ENCODE results near the gene ACKR3.
A peak's percentile ranks its signal among the peaks of the same experiment; 100 is the strongest.

Gene ACKR3

GRCh38 chr2:236535024-236535423 lies 34.6 kb upstream of the ACKR3 start:
- H2AK5ac ChIP-seq (ENCODE audit: low read length) = no peak overlapping the region
- H4K5ac ChIP-seq (ENCODE audit: low read length) = no peak overlapping the region
- no peak for DNase-seq
- no peak overlapping the region for H3K23ac ChIP-seq (ENCODE audit: low read length)
- H3K79me1 ChIP-seq (ENCODE audit: low read length) = no peaks in the 10 kb centered on the region
- H3K4me1 ChIP-seq (ENCODE audit: control insufficient read depth, low read depth, low read length) = no peaks in the 10 kb centered on the region
- no peaks in the 10 kb centered on the region for H3K36me3 ChIP-seq (ENCODE audit: control insufficient read depth, insufficient read depth, low read length)
- no peak overlapping the region for H3K4ac ChIP-seq (ENCODE audit: low read depth, low read length)
- no peak overlapping the region for H3K4me2 ChIP-seq (ENCODE audit: low read length)
- no peak overlapping the region for H3K56ac ChIP-seq (ENCODE audit: low read length)
- H3K4me3 ChIP-seq (ENCODE audit: low read length) = no peak overlapping the region
- no peaks in the 10 kb centered on the region for H3K79me2 ChIP-seq (ENCODE audit: control insufficient read depth, insufficient read depth, low read length)
- no peak overlapping the region for H3K9ac ChIP-seq (ENCODE audit: low read length)
- no peak overlapping the region for H2BK15ac ChIP-seq (replicated peaks; ENCODE audit: low read depth)
- no peak overlapping the region for H2BK120ac ChIP-seq (ENCODE audit: low read depth, low read length)
- H4K8ac ChIP-seq (ENCODE audit: low read depth, low read length) = no peak overlapping the region
- no CpG with 5 or more reads among the region's 5 CpGs for WGBS (ENCODE audit: extremely low coverage, insufficient coverage, low lambda C conversion rate)
- no peak overlapping the region for H3K27ac ChIP-seq (ENCODE audit: low read depth, low read length)
- H2BK5ac ChIP-seq (ENCODE audit: low read length) = no peak overlapping the region
- no peaks in the 10 kb centered on the region for H3K27me3 ChIP-seq (ENCODE audit: insufficient read depth, low read length, poor library complexity)
- H3K18ac ChIP-seq (ENCODE audit: low read length) = no peak overlapping the region

GRCh38 chr2:236536727-236537398 lies 32.8 kb upstream of the ACKR3 start:
- Histone ChIP-seq H3K27ac (ENCODE audit: low read depth, low read length) (no peak overlapping the region), H2BK15ac (replicated peaks; ENCODE audit: low read depth) (no peak overlapping the region), H3K56ac (ENCODE audit: low read length) (no peak overlapping the region), H3K27me3 (ENCODE audit: insufficient read depth, low read length, poor library complexity) (no peaks in the 10 kb centered on the region), H3K4me2 (ENCODE audit: low read length) (no peak overlapping the region), H4K8ac (ENCODE audit: low read depth, low read length) (no peak overlapping the region), H3K36me3 (ENCODE audit: control insufficient read depth, insufficient read depth, low read length) (no peaks in the 10 kb centered on the region), H3K23ac (ENCODE audit: low read length) (no peak overlapping the region), H4K5ac (ENCODE audit: low read length) (no peak overlapping the region), H3K79me1 (ENCODE audit: low read length) (no peaks in the 10 kb centered on the region), H3K4me1 (ENCODE audit: control insufficient read depth, low read depth, low read length) (no peaks in the 10 kb centered on the region), H3K18ac (ENCODE audit: low read length) (no peak overlapping the region), H3K79me2 (ENCODE audit: control insufficient read depth, insufficient read depth, low read length) (no peaks in the 10 kb centered on the region), H2BK120ac (ENCODE audit: low read depth, low read length) (no peak overlapping the region), H3K9ac (ENCODE audit: low read length) (no peak overlapping the region), H2AK5ac (ENCODE audit: low read length) (no peak overlapping the region), H3K4ac (ENCODE audit: low read depth, low read length) (no peak overlapping the region), H3K4me3 (ENCODE audit: low read length) (no peak overlapping the region), H2BK5ac (ENCODE audit: low read length) (no peak overlapping the region)
- DNase-seq = peak; percentile 22
- no CpG with 5 or more reads among the region's 6 CpGs for WGBS (ENCODE audit: extremely low coverage, insufficient coverage, low lambda C conversion rate)

GRCh38 chr2:236538242-236538641 lies 31.4 kb upstream of the ACKR3 start:
- WGBS (ENCODE audit: extremely low coverage, insufficient coverage, low lambda C conversion rate) = no CpG with 5 or more reads among the region's 5 CpGs
- Histone ChIP-seq H3K4me2 (ENCODE audit: low read length) (no peak overlapping the region), H4K8ac (ENCODE audit: low read depth, low read length) (no peak overlapping the region), H2BK15ac (replicated peaks; ENCODE audit: low read depth) (no peak overlapping the region), H2BK5ac (ENCODE audit: low read length) (no peak overlapping the region), H3K23ac (ENCODE audit: low read length) (no peak overlapping the region), H2BK120ac (ENCODE audit: low read depth, low read length) (no peak overlapping the region), H3K4me1 (ENCODE audit: control insufficient read depth, low read depth, low read length) (no peaks in the 10 kb centered on the region), H3K36me3 (ENCODE audit: control insufficient read depth, insufficient read depth, low read length) (no peaks in the 10 kb centered on the region), H3K4ac (ENCODE audit: low read depth, low read length) (no peak overlapping the region), H4K5ac (ENCODE audit: low read length) (no peak overlapping the region), H3K4me3 (ENCODE audit: low read length) (no peak overlapping the region), H3K79me1 (ENCODE audit: low read length) (no peaks in the 10 kb centered on the region), H3K79me2 (ENCODE audit: control insufficient read depth, insufficient read depth, low read length) (no peaks in the 10 kb centered on the region), H3K9ac (ENCODE audit: low read length) (no peak overlapping the region), H3K27ac (ENCODE audit: low read depth, low read length) (no peak overlapping the region), H3K18ac (ENCODE audit: low read length) (no peak overlapping the region), H2AK5ac (ENCODE audit: low read length) (no peak overlapping the region), H3K56ac (ENCODE audit: low read length) (no peak overlapping the region), H3K27me3 (ENCODE audit: insufficient read depth, low read length, poor library complexity) (no peaks in the 10 kb centered on the region)
- DNase-seq = no peak

- Histone ChIP-seq H2AK5ac (ENCODE audit: low read length) (no peak overlapping the region), H4K8ac (ENCODE audit: low read depth, low read length) (no peak overlapping the region), H3K23ac (ENCODE audit: low read length) (no peak overlapping the region), H2BK5ac (ENCODE audit: low read length) (no peak overlapping the region), H3K79me2 (ENCODE audit: control insufficient read depth, insufficient read depth, low read length) (no peaks in the 10 kb centered on the region), H3K9ac (ENCODE audit: low read length) (no peak overlapping the region), H3K27me3 (ENCODE audit: insufficient read depth, low read length, poor library complexity) (no peaks in the 10 kb centered on the region), H3K18ac (ENCODE audit: low read length) (no peak overlapping the region), H3K4me3 (ENCODE audit: low read length) (no peak overlapping the region), H3K4me1 (ENCODE audit: control insufficient read depth, low read depth, low read length) (no peaks in the 10 kb centered on the region), H2BK15ac (replicated peaks; ENCODE audit: low read depth) (no peak overlapping the region), H3K27ac (ENCODE audit: low read depth, low read length) (no peak overlapping the region), H4K5ac (ENCODE audit: low read length) (no peak overlapping the region), H3K56ac (ENCODE audit: low read length) (no peak overlapping the region), H3K4me2 (ENCODE audit: low read length) (no peak overlapping the region), H3K4ac (ENCODE audit: low read depth, low read length) (no peak overlapping the region), H3K79me1 (ENCODE audit: low read length) (no peaks in the 10 kb centered on the region), H2BK120ac (ENCODE audit: low read depth, low read length) (no peak overlapping the region), H3K36me3 (ENCODE audit: control insufficient read depth, insufficient read depth, low read length) (no peaks in the 10 kb centered on the region)
- WGBS (ENCODE audit: extremely low coverage, insufficient coverage, low lambda C conversion rate) = no CpG with 5 or more reads among the region's 4 CpGs
- DNase-seq = no peak
These were observed 28.5 kb upstream of the ACKR3 start for GRCh38 chr2:236541008-236541562.

GRCh38 chr2:236544362-236544761 lies 25.3 kb upstream of the ACKR3 start:
- no peaks in the 10 kb centered on the region for H3K27me3 ChIP-seq (ENCODE audit: insufficient read depth, low read length, poor library complexity)
- H2BK15ac ChIP-seq (replicated peaks; ENCODE audit: low read depth) = no peak overlapping the region
- no peak overlapping the region for H3K4ac ChIP-seq (ENCODE audit: low read depth, low read length)
- no peak for DNase-seq
- H3K27ac ChIP-seq (ENCODE audit: low read depth, low read length) = no peak overlapping the region
- no peak overlapping the region for H4K5ac ChIP-seq (ENCODE audit: low read length)
- H3K79me2 ChIP-seq (ENCODE audit: control insufficient read depth, insufficient read depth, low read length) = no peaks in the 10 kb centered on the region
- no CpG with 5 or more reads among the region's 13 CpGs for WGBS (ENCODE audit: extremely low coverage, insufficient coverage, low lambda C conversion rate)
- H2AK5ac ChIP-seq (ENCODE audit: low read length) = no peak overlapping the region
- H3K18ac ChIP-seq (ENCODE audit: low read length) = no peak overlapping the region
- H2BK5ac ChIP-seq (ENCODE audit: low read length) = no peak overlapping the region
- H4K8ac ChIP-seq (ENCODE audit: low read depth, low read length) = no peak overlapping the region
- no peak overlapping the region for H2BK120ac ChIP-seq (ENCODE audit: low read depth, low read length)
- no peaks in the 10 kb centered on the region for H3K36me3 ChIP-seq (ENCODE audit: control insufficient read depth, insufficient read depth, low read length)
- H3K23ac ChIP-seq (ENCODE audit: low read length) = no peak overlapping the region
- H3K4me2 ChIP-seq (ENCODE audit: low read length) = no peak overlapping the region
- no peak overlapping the region for H3K4me3 ChIP-seq (ENCODE audit: low read length)
- no peaks in the 10 kb centered on the region for H3K4me1 ChIP-seq (ENCODE audit: control insufficient read depth, low read depth, low read length)
- no peaks in the 10 kb centered on the region for H3K79me1 ChIP-seq (ENCODE audit: low read length)
- H3K9ac ChIP-seq (ENCODE audit: low read length) = no peak overlapping the region
- no peak overlapping the region for H3K56ac ChIP-seq (ENCODE audit: low read length)

GRCh38 chr2:236545248-236545658 lies 24.4 kb upstream of the ACKR3 start:
- no peak overlapping the region for H2BK5ac ChIP-seq (ENCODE audit: low read length)
- H3K27ac ChIP-seq (ENCODE audit: low read depth, low read length) = no peak overlapping the region
- H3K18ac ChIP-seq (ENCODE audit: low read length) = no peak overlapping the region
- no peak overlapping the region for H2BK15ac ChIP-seq (replicated peaks; ENCODE audit: low read depth)
- WGBS (ENCODE audit: extremely low coverage, insufficient coverage, low lambda C conversion rate) = no CpG with 5 or more reads among the region's 11 CpGs
- no peak overlapping the region for H3K4me2 ChIP-seq (ENCODE audit: low read length)
- no peaks in the 10 kb centered on the region for H3K36me3 ChIP-seq (ENCODE audit: control insufficient read depth, insufficient read depth, low read length)
- DNase-seq = no peak
- no peaks in the 10 kb centered on the region for H3K27me3 ChIP-seq (ENCODE audit: insufficient read depth, low read length, poor library complexity)
- no peak overlapping the region for H3K9ac ChIP-seq (ENCODE audit: low read length)
- no peaks in the 10 kb centered on the region for H3K79me1 ChIP-seq (ENCODE audit: low read length)
- H3K4me1 ChIP-seq (ENCODE audit: control insufficient read depth, low read depth, low read length) = no peaks in the 10 kb centered on the region
- no peak overlapping the region for H4K8ac ChIP-seq (ENCODE audit: low read depth, low read length)
- H3K23ac ChIP-seq (ENCODE audit: low read length) = no peak overlapping the region
- H4K5ac ChIP-seq (ENCODE audit: low read length) = no peak overlapping the region
- H2AK5ac ChIP-seq (ENCODE audit: low read length) = no peak overlapping the region
- no peaks in the 10 kb centered on the region for H3K79me2 ChIP-seq (ENCODE audit: control insufficient read depth, insufficient read depth, low read length)
- no peak overlapping the region for H3K4me3 ChIP-seq (ENCODE audit: low read length)
- H3K4ac ChIP-seq (ENCODE audit: low read depth, low read length) = no peak overlapping the region
- H3K56ac ChIP-seq (ENCODE audit: low read length) = no peak overlapping the region
- H2BK120ac ChIP-seq (ENCODE audit: low read depth, low read length) = no peak overlapping the region
